Fibroblast of peridontal ligament (primary cell): ENCODE data around the gene METTL26.

Source experiments
- DNase-seq: peaks from one replicate; pipeline ENCODE4 v3.0.0-alpha.2; 2010; ENCODE audit errors: extremely low read depth

The METTL26 gene

GRCh38 chr16:636206-637080, at the start of gene METTL26:
METTL26 (minus strand) TSS chr16:636305; CDS start chr16:636290, 15 bp downstream.
- DNase-seq, result peak; percentile 91

GRCh38 chr16:684961-685696, 49.0 kb upstream of the METTL26 start:
- no peak for DNase-seq

GRCh38 chr16:684071-684794, 48.1 kb upstream of the METTL26 start, which contains the start of gene JMJD8:
JMJD8 (minus strand) TSS chr16:684334; CDS start chr16:684319, 15 bp downstream.
- peak; percentile 89 for DNase-seq

- DNase-seq, result no peak
Measured at GRCh38 chr16:683396-684070, 47.4 kb upstream of the METTL26 start.

GRCh38 chr16:682493-683395, 46.6 kb upstream of the METTL26 start:
- DNase-seq, result no peak

GRCh38 chr16:681746-682427, 45.8 kb upstream of the METTL26 start:
- DNase-seq, result no peak

GRCh38 chr16:680967-681745, 45.1 kb upstream of the METTL26 start:
- DNase-seq, result peak; percentile 53

GRCh38 chr16:680625-680945, 44.5 kb upstream of the METTL26 start:
- no peak for DNase-seq

- peak; percentile 75 for DNase-seq
Measured at GRCh38 chr16:679814-680624, 43.9 kb upstream of the METTL26 start, which contains the start of gene STUB1. STUB1 (plus strand) TSS chr16:680410; CDS start chr16:680526, 116 bp downstream.

- DNase-seq, result peak; percentile 44
Measured at GRCh38 chr16:678858-679813, 43.0 kb upstream of the METTL26 start.

GRCh38 chr16:678209-678857, 42.2 kb upstream of the METTL26 start:
- DNase-seq, result no peak

GRCh38 chr16:677316-678190, 41.4 kb upstream of the METTL26 start:
- no peak for DNase-seq

- DNase-seq, result no peak
Measured at GRCh38 chr16:676913-677312, 40.8 kb upstream of the METTL26 start.

GRCh38 chr16:676565-676902, 40.4 kb upstream of the METTL26 start:
- no peak for DNase-seq

- no peak for DNase-seq
Measured at GRCh38 chr16:675884-676564, 39.9 kb upstream of the METTL26 start.
